HepG2 (cell line): Measurements from ENCODE around the gene MED22. TPM values are rescaled to one million over a fixed set of nuclear protein-coding genes. Genes with fewer than 3 reads are reported as not detected.

Source experiments
- ATAC-seq: fragments of 200-7000 bp; cut with Tn5 transposase; 3 replicates; pipeline ENCODE4 v1.9.1; 2020; ENCODE audit warnings: mild to moderate bottlenecking, moderate library complexity
- BruUV-seq: library from RNA; stranded (reverse); fragments of 400-500 nt; replicated peaks from 2 replicates; lab custom pipeline; 2021; lab: Mats Ljungman, UMichigan
- CTCF ChIA-PET: fragments of 300-600 bp; formaldehyde crosslinking; extraction: SDS; loops from one replicate; lab custom pipeline; 2021; ENCODE audit warnings: low total read pairs, inconsistent platforms, low intra/inter-chr PET ratio; lab: Yijun Ruan, JAX
- POLR2A ChIA-PET: fragments of 350-600 bp; sonication (Branson Sonifier 250); formaldehyde crosslinking; loops from one replicate; lab custom pipeline; 2020; ENCODE audit warnings: antibody characterized with exemption, inconsistent platforms; lab: Yijun Ruan, JAX
- DNase-seq: peaks from one replicate; pipeline ENCODE4 v3.0.0-alpha.2; 2015; ENCODE audit warnings: low spot score
- FAIRE-seq: peaks from 3 replicates; lab custom pipeline; 2011; peaks lifted over from hg19 to GRCh38; lab: Jason Lieb, UNC
- H2AFZ ChIP-seq: one replicate; pipeline ENCODE4 v1.6.1; 2011; ENCODE audit warnings: low read length, inconsistent platforms
- H3K27ac ChIP-seq: fragments of 300-600 bp; 3 replicates; pipeline ENCODE4 v1.8.0; 2011; ENCODE audit warnings: mixed run types, mild to moderate bottlenecking, mixed read lengths, low read length, inconsistent platforms; ENCODE audit not compliant: insufficient read depth; ENCODE audit errors: extremely low read length
- H3K27me3 ChIP-seq, 2 experiments: fragments of 200-600 bp in 1 of 2; 2 replicates in 1 of 2; 3 replicates in 1 of 2; pipeline versions ENCODE4 v1.6.0 to v1.8.0; 2011; ENCODE audit warnings: low read length in 2 of 2, mild to moderate bottlenecking in 2 of 2, moderate library complexity in 2 of 2, inconsistent platforms in 1 of 2; ENCODE audit not compliant: insufficient read depth in 2 of 2, control insufficient read depth in 1 of 2
- H3K36me3 ChIP-seq, 2 experiments: fragments of 200-600 bp in 1 of 2; replicated peaks in 1 of 2; 2 replicates in 1 of 2; 3 replicates in 1 of 2; pipeline versions ENCODE4 v1.5.1 to v1.8.0; 2011; ENCODE audit warnings: low read length in 2 of 2, inconsistent platforms in 1 of 2; ENCODE audit not compliant: insufficient read depth in 2 of 2, control insufficient read depth in 1 of 2
- H3K4me1 ChIP-seq: 2 replicates; pipeline ENCODE4 v1.5.1; 2012; ENCODE audit warnings: low read length, inconsistent platforms; ENCODE audit not compliant: insufficient read depth
- H3K4me2 ChIP-seq: 2 replicates; pipeline ENCODE4 v1.6.0; 2011; ENCODE audit warnings: low read depth, low read length, inconsistent platforms
- H3K4me3 ChIP-seq, 3 experiments: fragments of 200-600 bp in 1 of 3; sonication (generic), shearing (Covaris generic) in 1 of 3; replicated peaks in 1 of 3; 2 replicates each; pipeline ENCODE4 v1.5.1; 2011 to 2016; ENCODE audit warnings: low read length in 3 of 3, inconsistent platforms in 2 of 3, low read depth in 2 of 3, mild to moderate bottlenecking in 2 of 3, control low read depth in 1 of 3, mixed read lengths in 1 of 3; ENCODE audit not compliant: insufficient read depth in 1 of 3
- H3K79me2 ChIP-seq: one replicate; pipeline ENCODE4 v1.6.1; 2011; ENCODE audit warnings: low read length, inconsistent platforms; ENCODE audit not compliant: insufficient read depth
- H3K9ac ChIP-seq: 2 replicates; pipeline ENCODE4 v1.6.0; 2011; ENCODE audit warnings: mild to moderate bottlenecking, low read depth, low read length, inconsistent platforms; ENCODE audit not compliant: insufficient read depth
- H3K9me3 ChIP-seq: 2 replicates; pipeline ENCODE4 v1.5.1; 2012; ENCODE audit warnings: mild to moderate bottlenecking, low read length
- H4K20me1 ChIP-seq: 2 replicates; pipeline ENCODE4 v1.6.0; 2011; ENCODE audit warnings: inconsistent platforms, mild to moderate bottlenecking, low read length, moderate library complexity; ENCODE audit not compliant: insufficient read depth
- BHLHE40 ChIP-seq: IDR thresholded peaks from 2 replicates; pipeline ENCODE4 v1.6.1; 2011; ENCODE audit warnings: low read length, improper control_type of control experiment
- CREBL2 ChIP-seq: sonication (generic); formaldehyde crosslinking; IDR thresholded peaks from 2 replicates; pipeline ENCODE4 v1.8.1; 2023; ENCODE audit warnings: missing genetic modification reagents, mild to moderate bottlenecking, borderline replicate concordance
- HIC2 ChIP-seq: sonication (generic); formaldehyde crosslinking; IDR thresholded peaks from 2 replicates; pipeline ENCODE4 v1.9.0; 2022; ENCODE audit warnings: low read depth, missing genetic modification reagents
- NFE2L2 ChIP-seq: fragments of 150-350 bp; IDR thresholded peaks from 2 replicates; pipeline ENCODE4 v1.6.1; 2014; ENCODE audit warnings: low read length
- SNAI1 ChIP-seq: sonication (generic); formaldehyde crosslinking; IDR thresholded peaks from 2 replicates; pipeline ENCODE4 v1.5.0; 2020; ENCODE audit warnings: mild to moderate bottlenecking, missing genetic modification reagents, borderline replicate concordance
- SNRNP70 ChIP-seq: fragments of 200-400 bp; formaldehyde crosslinking; IDR thresholded peaks from 2 replicates; pipeline ENCODE4 v1.6.1; 2017; ENCODE audit warnings: mild to moderate bottlenecking, low read depth, low read length, moderate library complexity
- SSRP1 ChIP-seq: IDR thresholded peaks from 2 replicates; pipeline ENCODE4 v1.6.1; 2016; ENCODE audit warnings: control low read depth
- TBL1XR1 ChIP-seq: fragments of 150-350 bp; IDR thresholded peaks from 2 replicates; pipeline ENCODE4 v1.6.1; 2014; ENCODE audit warnings: borderline replicate concordance, low read length; ENCODE audit not compliant: partially characterized antibody
- TRIM22 ChIP-seq: fragments of 450-650 bp; IDR thresholded peaks from 2 replicates; pipeline ENCODE4 v1.6.1; 2017
- ZFY ChIP-seq: sonication (generic); formaldehyde crosslinking; IDR thresholded peaks from 2 replicates; pipeline ENCODE4 v1.4.0; 2020; ENCODE audit warnings: missing genetic modification reagents
- ZIK1 ChIP-seq: sonication (generic); formaldehyde crosslinking; IDR thresholded peaks from 2 replicates; pipeline ENCODE4 v1.5.0; 2020; ENCODE audit warnings: mild to moderate bottlenecking, low read depth, missing genetic modification reagents, borderline replicate concordance
- ZMAT5 ChIP-seq: sonication (generic); formaldehyde crosslinking; IDR thresholded peaks from 2 replicates; pipeline ENCODE4 v1.5.0; 2020; ENCODE audit warnings: mild to moderate bottlenecking, low read depth, missing genetic modification reagents, borderline replicate concordance
- ZNF260 ChIP-seq: sonication (generic); formaldehyde crosslinking; IDR thresholded peaks from 2 replicates; pipeline ENCODE4 v1.4.0; 2020; ENCODE audit warnings: missing genetic modification reagents, low read depth, mild to moderate bottlenecking, borderline replicate concordance
- ZNF367 ChIP-seq: sonication (generic); formaldehyde crosslinking; IDR thresholded peaks from 2 replicates; pipeline ENCODE4 v1.4.0; 2020; ENCODE audit warnings: missing genetic modification reagents, borderline replicate concordance
- ZNF577 ChIP-seq: sonication (generic); formaldehyde crosslinking; IDR thresholded peaks from 2 replicates; pipeline ENCODE4 v1.4.0; 2020; ENCODE audit warnings: mild to moderate bottlenecking, low read depth, missing genetic modification reagents, borderline replicate concordance
- ZNF839 ChIP-seq: sonication (generic); formaldehyde crosslinking; IDR thresholded peaks from 2 replicates; pipeline ENCODE4 v1.4.0; 2020; ENCODE audit warnings: missing genetic modification reagents, mild to moderate bottlenecking, borderline replicate concordance
- WGBS: methylation state at CpG from one replicate; pipeline ENCODE4 v1.1.6; 2017; ENCODE audit warnings: low lambda C conversion rate; 5-methylcytosine and 5-hydroxymethylcytosine counted together
- in situ Hi-C: cut with HindIII; loops from 2 replicates; pipeline ENCODE4 v1.10.0; 2017; ENCODE audit warnings: low pct_unique_long_range_greater_than_20kb; ENCODE audit not compliant: extremely low pct_ligation_motif_present
- intact Hi-C: fragments of 100-400 bp; cut with micrococcal nuclease; formaldehyde crosslinking; loops from one replicate; pipeline ENCODE4 v1.10.0; 2022; ENCODE audit not compliant: unreplicated experiment
- polyA plus RNA-seq, 8 experiments: library from polyadenylated mRNA; depleted of rRNA in 3 of 8; stranded (reverse) in 7 of 8; unstranded in 1 of 8; fragments of >200 nt; fragmentation: Illumina TruSeq in 4 of 8; extraction: Trizol in 4 of 8; gene quantifications; 2 replicates each; pipeline versions ENCODE4 v1.2.1 to v1.2.3, GENCODE V29; 2011 to 2016; ENCODE audit warnings: low read depth in 4 of 8, missing spikeins in 1 of 8, mixed read lengths in 1 of 8; ENCODE audit not compliant: insufficient read depth in 1 of 8
- total RNA-seq, 5 experiments: library from RNA; depleted of rRNA; stranded (reverse); fragments of >200 nt; fragmentation: Illumina TruSeq; extraction: Trizol; gene quantifications; 2 replicates each; pipeline ENCODE4 v1.2.3, GENCODE V29; 2016; ENCODE audit warnings: low read depth in 1 of 5
- TF ChIP-seq, protein P1 (sequence below): sonication (generic); formaldehyde crosslinking; IDR thresholded peaks from 2 replicates; pipeline ENCODE4 v1.4.0; 2020; ENCODE audit warnings: missing genetic modification reagents

Gene MED22
- total and polyA plus RNA-seq, 2 of the 13 experiments (the other 11 are each of a cell fraction or from before 2014, with no cell fraction given), result 15.8 to 22.1 TPM

DNA sequence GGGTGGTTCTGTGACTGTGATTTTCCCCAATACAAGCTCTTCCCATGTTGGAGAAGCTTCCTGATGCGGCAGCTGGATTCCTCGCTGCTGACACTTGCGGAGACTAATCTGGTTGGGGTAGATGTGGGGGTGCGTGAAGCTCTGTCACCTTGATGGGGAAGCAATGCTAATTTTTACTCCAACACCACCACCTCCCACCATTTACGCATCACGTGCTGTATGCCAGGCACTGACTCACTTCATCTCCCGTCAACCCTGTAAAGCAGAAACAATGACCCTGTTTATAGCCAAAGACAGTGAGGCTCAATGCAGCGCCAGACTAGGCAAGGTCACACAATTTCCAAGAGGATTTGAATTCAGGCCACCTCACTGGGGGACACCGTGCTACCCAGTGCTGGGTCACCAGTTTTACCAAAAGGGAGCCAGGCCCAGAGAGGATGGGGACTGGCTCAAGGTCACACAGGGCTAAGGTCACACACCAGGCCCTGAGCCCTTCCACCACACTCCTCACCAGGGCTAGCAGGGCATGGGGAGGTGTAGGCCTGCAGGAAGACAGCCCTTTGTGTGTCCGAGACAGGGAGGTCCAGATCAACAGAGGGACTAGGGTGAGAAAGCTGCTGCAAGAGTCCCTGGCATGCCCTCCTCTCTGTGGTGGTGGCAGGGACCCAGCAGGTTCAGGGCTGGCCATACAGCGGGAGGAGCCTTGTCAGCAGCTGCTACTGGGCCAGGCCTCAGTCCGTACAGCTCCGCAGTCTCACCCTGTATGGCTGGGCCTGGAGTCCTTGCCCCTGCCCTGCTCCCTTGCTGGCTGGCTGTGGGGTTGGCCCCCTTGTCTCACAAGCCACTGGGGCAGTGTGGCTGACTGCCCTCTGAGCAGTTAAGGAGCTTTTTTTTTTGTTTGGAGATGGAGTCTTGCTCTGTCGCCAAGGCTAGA is 31.5 kb upstream of the MED22 start:
- intact Hi-C loops (no loop called here), in situ Hi-C loops (no loop called here)
- H3K27me3 ChIP-seq, result no peaks in the 10 kb centered on the region
- peaks cover 8% of the 10 kb centered on the region; the same call in 1 of the 2 replicates for H4K20me1 ChIP-seq
- POLR2A ChIA-PET, result interaction anchor here (0.8 to 3.3 kb wide), 4 partner anchors 10 to 80 kb away, joined by 3 to 16 read pairs (median 4); partner anchors contain the start of genes CACFD1, MED22 and RPL7A
- no TSS peak for BruUV-seq
- H3K4me3 ChIP-seq, result peak overlapping the region in 1 of 3 experiments; percentile 7; a peak in 1 of 6 replicates
- H3K27ac ChIP-seq, result no peak overlapping the region
- H3K4me1 ChIP-seq, result peaks cover 44% of the 10 kb centered on the region
- H3K9me3 ChIP-seq, result peaks cover 10% of the 10 kb centered on the region; the same call in 1 of the 2 replicates
- H3K4me2 ChIP-seq, result peak overlapping the region; percentile 56
- no peak for ATAC-seq
- H2AFZ ChIP-seq, result no peak overlapping the region
- H3K9ac ChIP-seq, result 0 out of 2 replicates have a peak overlapping the region, but pooled peaks have one; percentile 23
- WGBS, result 63% methylated on average over 10 of the region's 14 CpGs
- no peak for FAIRE-seq
- no peaks in the 10 kb centered on the region for H3K36me3 ChIP-seq
- DNase-seq, result no peak
- peaks cover 11% of the 10 kb centered on the region for H3K79me2 ChIP-seq
- CTCF ChIA-PET, result no interaction called here
- TF ChIP-seq TRIM22, result no peak
- TF ChIP-seq NFE2L2, result no peak
- TF ChIP-seq ZNF367 (CRISPR knock-in tag), result no peak
- no peak for TF ChIP-seq SNRNP70
- peak; percentile 26; the same call in 1 of the 2 replicates for TF ChIP-seq ZFY (CRISPR knock-in tag)
- no peak for TF ChIP-seq CREBL2 (CRISPR knock-in tag)
- no peak for TF ChIP-seq ZNF577 (CRISPR knock-in tag)
- TF ChIP-seq ZMAT5 (CRISPR knock-in tag), result no peak
- TF ChIP-seq, protein P1, sequence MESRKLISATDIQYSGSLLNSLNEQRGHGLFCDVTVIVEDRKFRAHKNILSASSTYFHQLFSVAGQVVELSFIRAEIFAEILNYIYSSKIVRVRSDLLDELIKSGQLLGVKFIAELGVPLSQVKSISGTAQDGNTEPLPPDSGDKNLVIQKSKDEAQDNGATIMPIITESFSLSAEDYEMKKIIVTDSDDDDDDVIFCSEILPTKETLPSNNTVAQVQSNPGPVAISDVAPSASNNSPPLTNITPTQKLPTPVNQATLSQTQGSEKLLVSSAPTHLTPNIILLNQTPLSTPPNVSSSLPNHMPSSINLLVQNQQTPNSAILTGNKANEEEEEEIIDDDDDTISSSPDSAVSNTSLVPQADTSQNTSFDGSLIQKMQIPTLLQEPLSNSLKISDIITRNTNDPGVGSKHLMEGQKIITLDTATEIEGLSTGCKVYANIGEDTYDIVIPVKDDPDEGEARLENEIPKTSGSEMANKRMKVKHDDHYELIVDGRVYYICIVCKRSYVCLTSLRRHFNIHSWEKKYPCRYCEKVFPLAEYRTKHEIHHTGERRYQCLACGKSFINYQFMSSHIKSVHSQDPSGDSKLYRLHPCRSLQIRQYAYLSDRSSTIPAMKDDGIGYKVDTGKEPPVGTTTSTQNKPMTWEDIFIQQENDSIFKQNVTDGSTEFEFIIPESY (CRISPR knock-in tag), result 0 out of 2 replicates have a peak, but pooled peaks have one; percentile 45
- peak; percentile 43; the same call in 1 of the 2 replicates for TF ChIP-seq BHLHE40
- TF ChIP-seq ZIK1 (CRISPR knock-in tag), result no peak
- TF ChIP-seq SNAI1 (CRISPR knock-in tag), result no peak
- TF ChIP-seq TBL1XR1, result no peak
- TF ChIP-seq ZNF260 (CRISPR knock-in tag), result no peak
- TF ChIP-seq HIC2 (CRISPR knock-in tag), result no peak
- no peak for TF ChIP-seq SSRP1 (CRISPR knock-in tag)
- TF ChIP-seq ZNF839, result no peak
